Urothelium cell line (cell line): ENCODE results near the gene HSDL1.

ENCODE experiments used
- DNase-seq: peaks from one replicate; pipeline ENCODE4 v3.0.0; 2011; ENCODE audit warnings: low spot score, mixed read lengths
- FAIRE-seq: peaks from 2 replicates; lab custom pipeline; 2011; peaks lifted over from hg19 to GRCh38; lab: Jason Lieb, UNC

Gene HSDL1

DNA sequence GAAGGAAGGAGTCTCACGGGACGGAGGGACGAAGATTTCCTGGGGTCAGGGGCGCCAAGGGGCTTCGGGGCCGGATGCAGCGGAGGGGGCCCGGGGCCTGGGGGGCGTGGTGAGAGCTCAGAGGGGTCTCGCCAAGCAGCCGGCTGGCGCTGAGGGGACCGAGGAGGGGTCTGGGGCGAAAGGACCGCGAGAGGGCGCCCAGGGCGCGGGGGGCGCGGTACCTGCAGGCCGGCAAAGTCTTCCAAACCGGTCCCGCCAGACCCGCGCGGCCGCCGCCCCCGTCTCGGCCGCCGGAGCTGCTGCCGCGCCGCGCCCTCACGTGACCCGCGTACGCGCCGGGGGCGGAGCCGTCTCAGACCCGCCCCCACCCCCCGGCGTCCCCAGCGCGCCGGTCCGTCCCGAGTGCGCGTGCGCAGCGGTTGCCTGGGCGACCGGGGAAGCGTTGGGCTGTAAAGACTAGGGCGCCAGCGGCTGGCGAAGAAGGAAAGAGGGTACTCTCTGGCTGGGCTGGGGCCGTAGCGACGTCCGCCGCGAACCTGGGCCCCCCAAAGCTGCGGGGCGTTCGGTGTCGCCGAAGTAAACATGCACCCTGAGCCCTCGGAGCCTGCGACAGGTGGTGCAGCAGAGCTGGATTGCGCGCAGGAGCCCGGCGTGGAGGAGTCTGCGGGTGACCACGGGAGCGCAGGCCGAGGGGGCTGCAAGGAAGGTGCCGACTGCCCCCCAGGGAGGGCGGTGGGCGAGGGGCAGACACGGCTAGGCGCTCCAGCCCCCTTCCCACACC is at the start of gene HSDL1, which contains the start of gene DNAAF1:
Gene HSDL1, minus strand, starts transcription at position 319 of the 781 bp plus-strand sequence. CDS start 13,856 bp downstream, outside the sequence.
Gene DNAAF1, plus strand, starts transcription at position 450 of the 781 bp plus-strand sequence. Its CDS starts 133 bp downstream, at position 583.
- FAIRE-seq (peak; percentile 91), DNase-seq (peak; percentile 98)

DNA sequence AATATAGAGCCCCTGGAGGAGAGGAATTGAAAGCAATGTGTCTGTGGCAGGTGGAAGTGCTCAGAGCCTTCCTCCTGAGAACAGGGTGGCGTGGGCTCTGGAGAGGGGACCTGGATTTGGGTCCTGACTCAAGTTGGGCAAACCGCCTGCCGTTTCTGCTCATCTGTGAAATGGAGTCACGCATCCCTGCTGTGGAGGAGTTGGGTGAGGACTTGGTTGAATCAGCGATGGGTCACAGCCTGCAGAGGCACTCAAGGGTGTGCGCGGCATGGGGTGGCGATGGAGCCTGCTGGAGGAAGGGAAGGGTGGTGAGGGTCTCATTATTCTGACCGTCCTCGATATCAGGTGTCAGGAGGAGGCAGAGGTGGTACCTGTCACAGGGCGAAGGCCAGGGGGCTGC is 49.0 kb upstream of the HSDL1 start:
- no peak for DNase-seq

DNA sequence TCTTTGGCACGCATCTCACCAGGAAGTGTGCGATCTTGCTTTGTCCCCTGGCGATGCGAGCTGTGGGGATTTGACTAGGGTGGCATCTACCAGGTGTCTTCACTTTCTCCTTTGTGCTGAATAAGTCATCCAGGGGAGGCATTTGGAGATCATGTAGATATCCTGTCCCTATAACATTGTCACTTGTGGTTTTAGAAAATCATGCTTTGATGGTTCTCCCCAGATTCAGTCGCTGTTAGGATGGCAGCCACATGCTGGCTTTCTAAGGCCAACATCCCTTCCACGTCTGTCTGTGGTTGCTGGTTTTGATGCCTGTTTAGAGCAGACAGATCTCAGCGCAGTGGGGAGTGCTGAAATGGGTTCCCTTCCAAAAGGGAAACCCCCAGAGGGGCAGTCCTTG is 48.5 kb upstream of the HSDL1 start:
- no peak for DNase-seq
- FAIRE-seq = no peak

More for the DNA sequence above, 49.0 kb upstream of the HSDL1 start:
- no peak for FAIRE-seq

DNA sequence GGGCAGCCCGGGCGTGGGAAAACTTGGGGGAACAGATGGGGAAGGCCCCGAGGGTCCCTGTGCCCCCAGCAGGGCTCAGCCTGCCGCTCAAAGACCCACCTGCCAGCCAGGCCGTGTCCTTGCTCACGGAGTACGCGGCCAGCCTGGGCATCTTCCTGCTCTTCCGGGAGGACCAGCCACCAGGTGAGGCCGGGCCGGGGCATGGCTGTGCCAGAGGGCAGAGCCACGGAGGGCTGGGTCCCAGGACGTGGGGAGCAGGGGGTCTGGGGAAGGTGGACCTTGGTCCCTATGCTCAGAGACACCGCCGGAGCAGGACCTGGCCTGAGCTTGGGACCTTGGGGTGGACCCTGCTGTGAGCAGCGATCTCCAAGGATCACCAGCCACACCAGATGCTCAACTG is 46.5 kb upstream of the HSDL1 start:
- FAIRE-seq (no peak), DNase-seq (no peak)

DNA sequence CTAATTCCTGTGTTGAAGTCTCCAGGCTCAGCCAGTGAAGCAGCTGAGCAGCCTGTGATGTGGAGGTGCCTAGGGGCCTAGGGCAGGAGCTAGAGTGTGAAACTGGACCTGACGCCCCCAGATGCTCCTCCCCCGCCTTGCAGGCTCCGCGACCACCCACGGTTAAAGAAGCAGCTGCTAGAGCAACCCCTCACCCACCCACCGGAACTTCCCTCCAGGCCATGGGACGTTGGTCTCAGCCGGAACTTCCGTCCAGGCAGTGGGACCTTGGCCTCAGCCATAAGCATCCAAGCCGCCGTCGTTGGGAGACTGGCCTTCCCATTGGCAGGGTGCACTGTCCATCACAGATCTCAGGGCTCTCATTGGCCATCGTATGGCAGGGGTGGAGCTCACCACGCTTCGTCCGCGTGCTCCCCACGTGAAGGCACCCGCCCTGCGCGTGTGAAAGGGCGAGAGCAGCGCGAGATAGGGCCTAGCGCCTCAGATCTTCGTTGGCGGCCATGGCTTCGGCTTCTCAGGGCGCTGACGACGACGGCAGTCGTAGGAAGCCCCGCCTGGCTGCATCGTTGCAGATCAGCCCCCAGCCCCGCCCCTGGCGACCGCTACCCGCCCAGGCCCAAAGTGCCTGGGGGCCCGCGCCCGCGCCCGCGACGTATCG is 45.9 kb upstream of the HSDL1 start, which contains the start of gene ADAD2:
Gene ADAD2, plus strand, starts transcription at position 427 of the 658 bp plus-strand sequence. Its CDS starts 74 bp downstream, at position 501.
- no peak for DNase-seq

DNA sequence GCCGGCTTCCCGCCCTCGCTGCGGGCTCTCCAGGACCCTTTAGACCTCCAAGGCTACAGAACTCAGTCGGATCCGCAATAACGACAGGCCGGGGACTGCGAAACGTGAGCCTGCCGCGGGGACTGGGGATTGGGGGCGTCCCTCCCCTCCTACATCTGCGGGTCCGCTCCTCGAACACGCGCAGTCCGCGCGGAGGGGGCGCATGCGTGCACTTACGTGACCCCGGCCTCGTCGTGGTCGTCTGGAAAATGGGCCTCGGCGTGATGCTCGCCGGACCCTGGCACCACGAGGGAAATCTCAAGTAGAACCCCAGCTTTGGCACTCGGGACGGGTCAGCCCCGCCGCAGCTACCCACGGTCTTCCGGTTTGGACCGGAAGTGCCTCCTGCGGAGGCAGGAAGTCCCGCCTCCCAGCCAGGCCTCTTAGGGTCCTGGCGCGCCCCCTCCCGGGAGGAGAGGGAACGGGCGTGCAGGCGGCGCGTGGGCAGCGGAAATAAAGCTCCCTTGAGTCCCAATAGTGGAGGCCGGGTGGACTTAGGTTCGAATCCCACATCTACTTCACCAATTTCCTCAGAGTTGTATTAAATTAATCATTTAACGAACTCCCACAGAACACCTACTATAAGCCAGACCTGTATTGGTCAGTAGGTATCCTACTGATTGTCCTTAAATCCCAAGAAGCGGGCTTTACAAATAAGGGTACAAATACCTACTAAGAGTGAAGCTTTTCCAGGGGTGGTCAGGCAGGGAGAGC is 41.9 kb upstream of the HSDL1 start, which contains the start of gene TAF1C:
Gene TAF1C, minus strand, starts transcription at position 373 of the 753 bp plus-strand sequence. CDS start 2,069 bp downstream, outside the sequence.
- FAIRE-seq (no peak), DNase-seq (peak; percentile 97)

More for the DNA sequence above, 45.9 kb upstream of the HSDL1 start, which contains the start of gene ADAD2:
- no peak for FAIRE-seq

DNA sequence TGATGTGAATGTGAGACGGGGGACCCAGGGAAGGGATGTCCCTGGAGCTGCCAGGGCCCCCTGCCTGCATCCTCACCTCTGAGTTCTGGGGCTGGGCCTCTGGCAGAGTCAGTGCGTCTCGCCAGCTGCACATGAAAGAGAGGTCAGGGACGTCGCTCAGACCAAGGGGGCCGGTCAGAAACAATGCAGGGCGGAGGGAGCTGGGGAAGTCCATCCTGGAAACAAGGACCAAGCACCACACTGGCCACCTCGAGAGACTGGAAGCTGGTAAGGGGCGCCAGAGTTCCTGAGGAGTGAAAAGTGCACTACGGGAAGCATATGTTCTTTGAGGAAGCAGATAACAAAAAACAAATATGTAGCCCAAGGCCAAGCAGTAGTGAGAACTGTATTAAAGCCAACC is 39.8 kb upstream of the HSDL1 start:
- FAIRE-seq (no peak), DNase-seq (no peak)

DNA sequence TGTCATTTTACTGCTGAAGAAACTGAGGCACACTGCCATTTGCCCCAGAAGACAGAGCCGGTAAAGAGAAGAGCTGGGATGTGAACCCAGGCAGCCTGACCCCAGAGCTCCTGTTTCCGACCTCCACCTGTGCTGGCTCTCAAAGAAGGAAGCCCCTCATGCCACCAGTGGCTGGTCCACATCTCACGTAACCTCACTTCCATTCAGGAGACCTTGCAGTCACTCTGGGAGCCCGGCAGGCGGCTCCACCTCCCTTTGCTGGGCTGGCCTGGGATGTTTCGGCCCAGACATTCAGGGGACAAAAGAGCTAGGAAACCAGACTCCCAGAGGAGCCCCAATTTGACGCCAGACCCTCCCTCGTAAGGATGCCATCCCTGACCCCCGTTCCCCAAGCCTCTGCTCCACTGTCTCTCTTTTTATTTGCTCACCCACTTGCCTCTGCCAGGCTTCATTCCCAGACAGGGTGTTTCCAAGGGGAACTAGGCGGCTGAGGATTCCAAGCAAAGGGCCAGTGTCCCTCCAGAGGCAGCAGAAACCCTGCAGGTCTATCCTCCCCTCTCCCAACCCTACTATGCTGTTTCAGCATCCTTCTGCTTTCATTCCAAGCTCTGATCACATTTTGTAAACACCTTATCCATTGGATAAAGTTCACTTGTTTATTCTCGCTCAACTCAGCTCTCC is 39.1 kb upstream of the HSDL1 start:
- FAIRE-seq = no peak
- DNase-seq = no peak

DNA sequence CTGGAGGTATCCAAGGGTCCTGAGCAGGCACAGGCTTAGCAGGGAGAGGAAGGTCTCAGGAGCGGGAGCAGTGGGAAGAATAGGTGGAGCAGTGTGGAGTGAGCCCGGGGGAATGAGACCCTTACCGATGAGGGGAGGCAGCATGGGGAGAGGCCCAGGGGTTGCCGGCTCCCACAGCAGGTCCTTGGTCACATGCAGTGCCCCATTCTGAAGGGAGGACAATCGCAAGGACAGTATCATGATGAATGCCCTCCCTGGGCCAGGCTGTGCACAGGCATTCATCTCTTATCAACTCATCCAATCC is 38.5 kb upstream of the HSDL1 start:
- no peak for FAIRE-seq

DNA sequence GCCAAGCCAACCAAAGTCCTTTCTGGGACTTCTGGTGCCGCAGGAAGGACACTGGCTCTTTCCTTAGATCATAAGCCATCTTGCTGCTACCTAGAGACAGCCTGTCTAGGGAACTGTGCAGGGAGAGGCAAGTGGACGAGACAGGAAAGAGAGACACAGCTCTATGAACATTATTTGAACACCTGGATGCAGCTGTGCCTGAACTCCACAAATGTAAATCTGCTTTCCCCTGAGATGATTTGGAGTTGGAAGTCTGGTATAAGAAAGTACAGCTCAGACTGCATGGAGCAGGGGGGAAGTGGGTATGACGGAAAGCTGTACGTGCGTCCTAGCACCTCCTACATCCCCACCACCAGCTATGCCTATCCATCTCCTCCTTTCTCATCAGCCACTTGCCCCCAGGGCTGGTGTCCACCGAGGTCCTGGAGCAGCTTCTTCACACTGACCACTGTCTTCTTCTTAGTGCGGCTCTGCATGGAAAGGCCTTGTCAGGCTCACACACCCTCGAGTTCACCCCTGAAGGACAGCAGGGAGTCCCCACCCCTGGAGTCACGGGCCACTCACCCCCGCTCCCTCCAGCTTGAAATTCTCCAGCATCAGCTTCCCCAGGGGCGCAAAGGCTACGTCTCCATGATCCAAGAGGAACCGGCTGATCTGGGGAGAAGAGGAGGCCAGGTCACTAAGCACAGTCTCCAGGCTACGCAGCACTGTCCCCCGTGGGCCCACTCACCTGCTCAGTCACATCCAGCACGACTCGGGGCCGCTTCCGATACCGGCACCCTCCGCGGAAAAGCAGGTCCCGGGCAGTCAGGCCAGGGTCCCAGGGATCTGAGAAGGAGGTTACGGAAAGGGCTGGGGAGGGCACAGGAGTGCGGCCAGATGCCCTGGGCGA is 37.9 kb upstream of the HSDL1 start:
- no peak for FAIRE-seq
- DNase-seq = no peak

More for the DNA sequence above, 38.5 kb upstream of the HSDL1 start:
- DNase-seq = no peak

DNA sequence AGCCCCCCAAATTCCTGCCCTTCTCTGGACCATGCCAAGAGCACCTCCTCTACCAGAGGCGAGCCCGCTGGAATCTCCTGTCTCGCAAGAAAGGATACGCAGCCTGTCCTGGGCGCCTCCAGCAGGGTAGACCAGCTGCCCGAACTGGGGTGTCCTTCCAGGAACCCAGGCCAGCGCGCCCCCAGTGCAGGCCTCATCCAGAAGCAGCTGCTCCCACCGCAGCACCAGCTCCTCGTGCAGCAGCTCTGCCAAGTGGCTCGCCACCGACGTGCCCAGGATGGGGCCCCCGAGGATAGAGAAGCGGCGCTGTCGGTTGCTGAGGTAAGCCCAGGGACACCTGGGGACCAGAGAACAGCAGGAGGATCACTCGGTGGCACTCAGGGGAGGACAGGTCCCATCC is 37.1 kb upstream of the HSDL1 start:
- FAIRE-seq (no peak), DNase-seq (no peak)

DNA sequence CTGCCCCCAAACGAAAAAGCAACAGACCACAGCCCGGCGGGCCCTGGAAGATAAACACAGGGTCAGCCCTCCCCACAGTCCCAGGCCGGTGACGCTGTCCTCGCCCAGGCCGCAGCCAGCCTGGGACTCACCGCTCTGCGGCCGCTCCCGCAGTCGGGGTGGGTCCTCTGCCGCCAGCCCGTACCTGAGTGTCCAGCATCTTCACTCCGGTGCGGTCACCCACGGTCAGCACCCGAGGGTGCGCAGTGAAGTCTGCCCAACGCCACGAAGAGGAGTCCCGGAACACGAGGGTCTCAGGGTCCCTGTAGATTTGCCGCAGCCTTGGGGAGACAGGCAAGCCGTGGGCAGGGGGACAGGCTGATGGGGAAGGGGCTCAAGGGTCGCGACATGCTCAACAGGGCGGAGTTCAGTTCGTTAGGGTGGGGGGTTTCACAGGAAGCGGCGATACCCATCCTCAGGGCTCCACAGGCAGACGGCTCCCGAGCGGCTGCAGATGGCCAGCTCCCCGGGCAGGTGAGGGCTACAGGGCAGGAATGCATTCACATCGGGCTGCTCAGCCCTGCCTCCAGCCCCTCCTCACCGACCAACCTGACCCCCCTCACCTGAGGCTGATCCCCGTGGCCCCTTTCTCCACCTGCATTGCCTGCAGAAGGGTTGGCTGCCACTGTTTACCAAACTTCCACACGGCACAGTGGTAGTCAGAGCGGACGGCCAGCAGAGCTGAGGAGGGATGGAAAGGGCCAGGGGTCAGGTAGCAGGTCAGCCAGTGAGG is 36.4 kb upstream of the HSDL1 start:
- no peak for FAIRE-seq
- DNase-seq = no peak

DNA sequence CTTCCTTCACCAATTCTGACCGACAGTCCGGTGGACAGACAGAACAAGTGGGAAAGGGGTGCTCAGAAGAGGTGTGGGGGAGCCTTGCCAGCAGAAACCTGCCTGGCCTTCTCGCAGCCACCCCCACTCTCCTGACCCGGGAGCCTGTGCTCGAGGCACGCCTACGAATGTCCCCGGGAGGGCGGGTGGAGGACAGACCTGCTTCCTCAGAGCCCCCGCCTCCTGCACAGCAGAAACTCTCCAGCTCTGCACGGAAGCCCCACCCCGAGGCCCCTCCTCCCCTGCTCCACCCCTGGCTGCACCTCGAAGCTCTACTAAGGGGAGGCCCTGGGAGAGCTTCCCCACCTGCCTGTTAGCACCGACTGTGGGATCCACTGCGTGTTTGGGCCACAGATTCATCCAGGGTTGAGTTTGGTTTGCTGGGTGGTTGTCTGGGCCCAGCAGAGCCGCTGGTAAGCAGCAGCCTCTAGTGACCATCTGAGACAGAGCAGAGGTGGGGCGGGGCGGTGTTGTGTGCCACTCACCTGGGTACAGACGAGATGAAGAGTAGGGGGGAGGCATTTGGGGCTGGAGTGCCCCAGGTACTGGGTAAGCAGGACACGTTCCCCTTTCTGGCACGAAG is 35.7 kb upstream of the HSDL1 start:
- DNase-seq (no peak), FAIRE-seq (no peak)

DNA sequence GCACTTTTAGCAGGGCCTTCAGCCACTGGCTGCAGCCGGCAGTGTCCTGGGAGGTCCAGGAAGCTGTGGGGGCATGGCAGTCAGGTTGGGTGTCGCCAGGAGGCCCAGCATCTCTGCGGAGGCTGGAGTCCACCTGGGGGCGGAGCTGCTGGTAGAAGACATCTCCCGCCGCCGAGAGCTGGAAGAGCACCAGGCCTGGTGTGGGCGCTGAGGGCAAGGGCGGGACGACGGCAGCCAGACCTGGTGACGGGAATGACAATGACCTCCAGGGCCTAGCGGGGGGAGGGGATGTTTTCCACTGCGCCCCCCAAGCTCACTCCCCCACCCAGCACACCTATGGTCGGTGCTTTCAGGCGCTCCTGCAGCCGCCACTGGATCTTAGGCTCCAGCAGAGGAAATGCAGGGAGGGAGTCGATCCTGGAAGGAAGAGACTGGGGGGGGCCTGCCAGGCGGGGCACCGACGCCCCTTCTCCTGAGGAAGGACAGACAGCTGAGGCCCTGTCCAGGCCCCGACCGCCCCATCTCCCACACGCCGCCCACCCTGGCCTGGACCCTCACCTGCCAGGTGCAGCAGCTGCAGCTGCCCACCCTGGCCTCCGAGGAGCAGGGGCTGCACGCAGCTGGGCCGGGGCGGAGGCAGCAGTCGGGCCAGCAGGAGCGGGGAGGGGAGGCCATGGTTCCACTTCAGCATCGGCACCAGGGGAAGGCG is 34.8 kb upstream of the HSDL1 start:
- FAIRE-seq (no peak), DNase-seq (no peak)

DNA sequence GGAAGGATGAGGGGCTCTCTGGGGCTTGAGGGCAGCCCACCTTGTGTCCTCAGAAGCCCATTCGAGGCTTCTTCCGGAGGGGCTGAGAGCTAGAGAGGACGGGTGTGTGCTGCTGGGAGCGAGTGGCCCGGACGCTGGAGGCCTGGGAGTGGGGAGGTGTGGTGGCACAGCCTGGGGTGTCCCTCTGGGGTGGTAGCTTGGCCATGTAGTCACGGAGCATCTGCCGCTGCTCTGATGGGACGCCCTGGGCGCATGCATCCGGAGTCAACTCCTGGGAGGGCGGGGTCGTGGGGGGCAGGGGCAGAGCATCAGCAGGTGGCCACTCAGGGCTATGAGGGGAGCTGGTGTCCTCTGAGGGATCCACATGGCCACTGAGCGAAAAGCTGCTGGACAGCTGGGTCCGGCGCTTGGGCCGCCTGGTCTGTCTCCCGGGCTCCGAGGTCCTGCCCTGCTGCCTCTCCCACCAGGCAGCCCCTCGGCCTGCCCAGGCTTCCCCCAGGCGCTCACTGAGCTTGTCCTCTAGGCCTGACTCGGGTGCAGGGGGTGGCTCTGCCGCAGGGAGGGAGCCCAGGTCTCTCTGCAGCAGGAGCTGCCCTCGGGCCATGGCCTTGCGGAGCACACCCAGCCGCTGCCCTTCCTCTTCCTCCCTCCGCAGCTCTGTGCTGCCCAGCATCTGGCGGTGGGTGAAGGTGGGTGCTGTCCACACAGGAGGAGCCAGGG is 34.1 kb upstream of the HSDL1 start:
- FAIRE-seq (no peak), DNase-seq (no peak)

DNA sequence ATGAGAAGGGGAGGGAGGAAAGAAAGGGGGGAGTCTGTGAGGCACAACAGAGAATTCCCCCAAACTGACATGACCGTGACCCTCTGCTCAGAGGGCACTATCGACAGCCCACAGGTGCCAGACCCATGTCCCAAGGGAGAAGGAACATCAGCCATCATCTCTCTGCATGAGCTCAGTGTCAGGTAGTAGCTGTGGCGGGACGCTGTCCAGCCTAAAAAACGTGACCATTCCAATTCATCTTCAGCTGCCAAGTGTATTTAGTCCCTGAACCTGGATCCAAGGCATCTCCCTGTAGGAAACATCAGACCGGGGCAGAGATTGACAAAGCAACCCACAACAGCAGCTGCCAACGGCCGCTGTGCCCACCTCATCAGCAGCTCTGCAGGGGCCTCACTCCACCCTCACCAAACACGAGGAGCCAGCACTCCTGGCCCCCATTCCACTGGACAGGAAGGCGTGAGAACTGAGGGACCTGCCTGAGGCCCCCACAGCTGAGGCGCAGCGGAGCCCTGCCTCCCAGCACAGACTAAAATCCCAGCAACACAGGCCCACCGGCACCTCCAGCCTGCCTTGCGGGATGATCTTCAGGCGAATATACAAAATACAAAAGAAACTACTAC is 33.3 kb upstream of the HSDL1 start:
- DNase-seq = no peak
- no peak for FAIRE-seq

DNA sequence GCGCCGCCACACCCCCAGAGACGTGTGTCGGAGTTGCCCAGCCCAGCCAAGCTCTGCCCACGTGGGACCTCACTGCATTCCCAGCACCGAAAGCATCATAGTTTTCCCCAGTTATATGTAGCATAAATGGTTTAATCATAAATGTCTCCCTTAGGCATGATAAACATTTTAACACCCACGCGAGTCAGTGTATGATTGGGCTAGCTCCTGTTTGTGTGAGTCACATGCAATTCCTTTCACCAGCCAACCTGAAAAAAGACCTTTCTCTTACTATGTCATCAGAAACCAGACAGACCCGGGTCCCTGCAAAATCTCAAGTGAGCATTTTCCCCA is 32.7 kb upstream of the HSDL1 start:
- no peak for FAIRE-seq
- no peak for DNase-seq
